Measurements from ENCODE around the gene IFNL3. TPM values are rescaled to one million over a fixed set of nuclear protein-coding genes. Genes with fewer than 3 reads are reported as not detected.
A peak's percentile ranks its signal among the peaks of the same experiment; 100 is the strongest.
"Not testable (repeated sequence)": the region's sequence is repeated elsewhere in the genome, so short reads cannot be mapped to it uniquely, and the experiment has no call there.

IFNL3 gene
- total and polyA plus RNA-seq, 2 experiments from 2014 or later = not detected

DNA sequence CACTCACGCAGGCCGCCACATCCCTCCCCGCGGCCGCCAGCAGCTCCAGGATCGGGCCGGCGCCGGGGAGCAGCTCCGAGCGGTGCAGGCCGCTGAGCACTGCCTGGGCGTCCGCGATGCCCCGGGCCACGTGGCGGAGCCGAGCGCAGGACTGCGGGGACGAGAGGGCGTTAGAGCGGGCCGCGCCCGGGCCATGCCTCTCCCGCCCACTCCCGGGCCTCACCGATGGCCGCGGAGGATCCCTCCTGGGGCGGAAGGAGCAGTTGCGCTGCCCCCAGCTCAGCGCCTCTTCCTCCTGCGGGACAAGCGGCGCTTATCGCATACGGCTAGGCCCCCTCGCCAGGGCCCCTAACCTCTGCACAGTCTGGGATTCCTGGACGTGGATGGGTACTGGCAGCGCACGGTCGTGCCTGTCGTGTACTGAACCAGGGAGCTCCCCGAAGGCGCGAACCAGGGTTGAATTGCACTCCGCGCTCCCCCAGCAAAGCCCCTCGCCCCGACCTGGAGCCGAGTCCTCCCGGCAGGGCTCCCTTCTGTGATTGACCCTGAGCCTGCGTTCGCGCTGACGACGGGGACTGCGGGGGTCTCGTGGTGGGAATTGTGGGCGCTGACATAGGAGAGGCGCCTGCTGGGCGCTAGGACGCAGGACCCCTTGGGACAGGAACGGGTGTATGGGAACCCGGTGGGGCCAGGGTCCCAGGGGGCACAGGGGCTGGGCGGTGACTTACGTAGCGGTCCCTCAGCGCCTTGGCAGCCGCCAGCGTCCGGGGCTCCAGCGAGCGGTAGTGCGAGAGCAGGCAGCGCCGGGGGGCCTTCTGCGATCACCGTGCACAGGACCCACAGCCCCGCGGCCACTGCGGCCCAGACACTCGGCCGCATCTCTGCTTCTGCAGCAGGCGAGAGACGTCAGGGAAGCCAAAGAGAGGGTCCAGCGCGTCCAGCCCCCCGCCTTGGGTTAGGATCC is 3.2 kb upstream of the IFNL3 start:
- Histone ChIP-seq H3K27ac (no peak overlapping the region), H3K79me2 (ENCODE audit: insufficient read depth) (no peaks in the 10 kb centered on the region), H3K9ac (no peak overlapping the region), H3K9me3 (ENCODE audit: low read depth) (no peaks in the 10 kb centered on the region), H3K4me2 (ENCODE audit: unreplicated experiment) (no peak overlapping the region), H3K36me3 (ENCODE audit: low read depth) (no peaks in the 10 kb centered on the region), H4K20me1 (ENCODE audit: insufficient read depth) (no peaks in the 10 kb centered on the region), H3K27me3 (replicated peaks; ENCODE audit: insufficient read depth) (peaks cover 53% of the 10 kb centered on the region), H3F3A (ENCODE audit: insufficient read depth) (no peaks in the 10 kb centered on the region), H3K4me3 (no peak overlapping the region; the same call in 1 of the 2 replicates), H3K9me2 (ENCODE audit: insufficient read depth) (no peaks in the 10 kb centered on the region), H3K4me1 (ENCODE audit: insufficient read depth) (no peaks in the 10 kb centered on the region), H2AFZ (peak overlapping the region; percentile 66)
- in situ Hi-C loops (cut with MboI) = no loop called here
- DNase-seq = peak; percentile 53
- WGBS, 2 experiments (ENCODE audit: low coverage in 1 of 2, low lambda C conversion rate in 2 of 2, missing lambda C conversion rate in 2 of 2) = 9 to 10% methylated on average over 77 to 91 of the region's 92 CpGs
- TF ChIP-seq EZH2phosphoT487 (IDR thresholded peaks at IDR 0.05; ENCODE audit: insufficient read depth, low read depth) = no peak
- TF ChIP-seq EZH2 (IDR thresholded peaks at IDR 0.05; ENCODE audit: insufficient read depth, poor library complexity, severe bottlenecking) = peak; percentile 82

DNA sequence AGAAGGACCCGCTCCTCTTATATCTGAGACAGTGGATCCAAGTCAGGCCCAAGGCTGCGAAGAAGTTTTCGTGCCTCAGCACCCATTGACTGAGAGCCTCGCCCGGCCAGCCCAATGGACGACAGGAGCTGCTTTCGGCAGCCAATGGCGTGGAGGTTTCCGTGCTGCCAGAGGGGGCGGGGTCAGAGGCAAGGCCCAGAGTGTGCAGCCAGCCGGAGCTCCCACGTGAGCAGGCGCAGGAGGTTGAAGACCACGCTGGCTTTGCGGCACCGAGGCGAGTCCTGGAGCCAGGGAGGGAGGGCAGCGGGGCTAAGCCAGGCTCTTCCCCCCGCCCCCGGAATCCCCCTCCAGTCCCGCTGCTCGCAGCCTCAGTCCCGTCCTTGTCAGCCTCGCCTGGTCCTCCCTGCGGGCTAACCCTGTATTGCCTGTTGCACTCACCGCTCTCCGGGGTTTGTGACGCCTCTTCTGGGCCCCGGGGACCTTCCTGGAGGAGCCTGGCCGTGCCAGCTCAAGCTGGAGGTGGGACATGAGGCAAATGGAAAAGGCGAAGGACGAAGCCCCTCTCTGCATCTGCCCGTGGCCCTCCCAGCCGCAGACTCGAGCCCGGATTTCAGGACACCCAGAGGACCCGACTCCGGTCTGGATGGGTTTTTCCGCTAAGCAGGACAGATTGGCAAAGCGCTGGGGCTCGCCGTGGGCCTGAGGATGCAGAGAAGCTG is 2.3 kb upstream of the IFNL3 start:
- in situ Hi-C loops (cut with MboI) = no loop called here
- no peak overlapping the region; the same call in 1 of the 2 replicates for H3K4me3 ChIP-seq
- H3F3A ChIP-seq (ENCODE audit: insufficient read depth) = no peaks in the 10 kb centered on the region
- no peaks in the 10 kb centered on the region for H3K36me3 ChIP-seq (ENCODE audit: low read depth)
- WGBS, 2 experiments (ENCODE audit: low coverage in 1 of 2, low lambda C conversion rate in 2 of 2, missing lambda C conversion rate in 2 of 2) = 12 to 13% methylated on average over 31 to 42 of the region's 42 CpGs
- no peak overlapping the region for H3K9ac ChIP-seq
- TF ChIP-seq EZH2 (IDR thresholded peaks at IDR 0.05; ENCODE audit: insufficient read depth, poor library complexity, severe bottlenecking) (no peak), EZH2phosphoT487 (IDR thresholded peaks at IDR 0.05; ENCODE audit: insufficient read depth, low read depth) (no peak)
- DNase-seq = peak; percentile 47
- no peaks in the 10 kb centered on the region for H3K4me1 ChIP-seq (ENCODE audit: insufficient read depth)
- peak overlapping the region; percentile 66 for H2AFZ ChIP-seq
- H4K20me1 ChIP-seq (ENCODE audit: insufficient read depth) = no peaks in the 10 kb centered on the region
- H3K9me3 ChIP-seq (ENCODE audit: low read depth) = no peaks in the 10 kb centered on the region
- no peak overlapping the region for H3K27ac ChIP-seq
- H3K27me3 ChIP-seq (replicated peaks; ENCODE audit: insufficient read depth) = peaks cover 53% of the 10 kb centered on the region
- H3K79me2 ChIP-seq (ENCODE audit: insufficient read depth) = no peaks in the 10 kb centered on the region
- H3K9me2 ChIP-seq (ENCODE audit: insufficient read depth) = no peaks in the 10 kb centered on the region
- H3K4me2 ChIP-seq (ENCODE audit: unreplicated experiment) = no peak overlapping the region

DNA sequence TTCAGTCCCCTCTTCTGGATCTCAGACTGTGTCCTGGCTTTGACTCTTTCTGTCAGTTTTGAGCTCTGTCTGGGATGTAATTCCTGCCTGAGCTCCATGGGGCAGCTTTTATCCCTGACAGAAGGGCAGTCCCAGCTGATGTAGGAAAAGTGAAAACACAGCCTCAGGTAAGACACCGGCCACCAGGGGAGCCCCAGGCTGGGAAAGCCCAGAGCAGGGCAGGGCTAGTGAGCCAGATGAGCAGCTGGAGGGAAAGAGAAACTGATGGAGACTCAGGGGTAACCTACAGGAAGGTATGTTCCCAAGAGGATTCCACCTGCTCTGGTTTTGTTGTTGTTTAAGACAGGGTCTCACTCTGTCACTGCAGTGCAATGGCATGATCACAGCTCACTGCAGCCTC is 360 bp upstream of the IFNL3 start:
- H2AFZ ChIP-seq; H3K4me2 ChIP-seq (ENCODE audit: unreplicated experiment); H3K27ac ChIP-seq; in situ Hi-C loops (cut with MboI); H3K79me2 ChIP-seq (ENCODE audit: insufficient read depth); H3K9me3 ChIP-seq (ENCODE audit: low read depth); H3K9me2 ChIP-seq (ENCODE audit: insufficient read depth); H3F3A ChIP-seq (ENCODE audit: insufficient read depth); H3K9ac ChIP-seq; H3K36me3 ChIP-seq (ENCODE audit: low read depth); H4K20me1 ChIP-seq (ENCODE audit: insufficient read depth); H3K4me3 ChIP-seq; DNase-seq; H3K4me1 ChIP-seq (ENCODE audit: insufficient read depth): not testable (repeated sequence)
- peaks cover 43% of the 10 kb centered on the region for H3K27me3 ChIP-seq (replicated peaks; ENCODE audit: insufficient read depth)
- no CpG with 5 or more reads among the region's 1 CpG for WGBS, 2 experiments (ENCODE audit: low coverage in 1 of 2, low lambda C conversion rate in 2 of 2, missing lambda C conversion rate in 2 of 2)

DNA sequence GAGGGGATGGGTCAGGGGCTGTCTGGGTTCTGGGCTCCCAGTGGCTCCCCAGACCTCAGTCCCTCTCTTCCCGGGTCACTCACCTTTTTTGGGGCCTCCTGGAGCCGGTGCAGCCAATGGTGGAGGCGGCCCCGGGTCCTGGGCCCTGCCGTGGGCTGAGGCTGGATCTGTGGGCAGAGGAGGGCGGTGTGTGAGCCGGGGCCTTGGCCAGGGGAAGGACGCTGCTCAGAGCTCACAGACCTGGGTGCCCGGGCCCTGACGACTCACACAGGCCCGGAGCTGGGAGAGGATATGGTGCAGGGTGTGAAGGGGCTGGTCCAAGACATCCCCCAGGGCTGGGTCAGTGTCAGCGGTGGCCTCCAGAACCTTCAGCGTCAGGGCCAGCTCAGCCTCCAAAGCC is 1.1 kb downstream of the IFNL3 start:
- H3K9me3 ChIP-seq (ENCODE audit: low read depth); H3K4me2 ChIP-seq (ENCODE audit: unreplicated experiment); H4K20me1 ChIP-seq (ENCODE audit: insufficient read depth); H3K4me3 ChIP-seq; H3K4me1 ChIP-seq (ENCODE audit: insufficient read depth); DNase-seq; H3F3A ChIP-seq (ENCODE audit: insufficient read depth); H3K27ac ChIP-seq; H3K9ac ChIP-seq; H3K9me2 ChIP-seq (ENCODE audit: insufficient read depth); H2AFZ ChIP-seq; H3K36me3 ChIP-seq (ENCODE audit: low read depth); H3K79me2 ChIP-seq (ENCODE audit: insufficient read depth); in situ Hi-C loops (cut with MboI): not testable (repeated sequence)
- peaks cover 40% of the 10 kb centered on the region for H3K27me3 ChIP-seq (replicated peaks; ENCODE audit: insufficient read depth)
- WGBS, 2 experiments (ENCODE audit: low coverage in 1 of 2, low lambda C conversion rate in 2 of 2, missing lambda C conversion rate in 2 of 2) = 53 to 63% methylated on average over 8 to 13 of the region's 13 CpGs

Measured in GM23248 (cell line).